OCI-LY3 (cell line): ENCODE measurements around the gene NOS1AP.

Experiments used
- H2AFZ ChIP-seq: fragments of 200-600, 300-600 bp; shearing (Covaris generic); 2 replicates; pipeline ENCODE4 v1.6.0; 2014; ENCODE audit warnings: antibody characterized with exemption, low read depth, low read length
- H3K27ac ChIP-seq: fragments of 200-600, 300-600 bp; sonication (generic); 2 replicates; pipeline ENCODE4 v1.5.1; 2014; ENCODE audit warnings: mild to moderate bottlenecking, low read length, moderate library complexity, mixed read lengths
- H3K27me3 ChIP-seq: fragments of 200-600, 300-600 bp; sonication (generic); 2 replicates; pipeline ENCODE4 v1.6.1; 2014; ENCODE audit warnings: low read depth, low read length, mixed read lengths
- H3K36me3 ChIP-seq: fragments of 200-600, 300-600 bp; sonication (generic); replicated peaks from 2 replicates; pipeline ENCODE3; 2014; ENCODE audit warnings: low read depth, low read length, mixed read lengths
- H3K4me1 ChIP-seq: fragments of 300-600, 200-600 bp; sonication (generic); 2 replicates; pipeline ENCODE4 v1.6.1; 2014; ENCODE audit warnings: low read length, mixed read lengths
- H3K4me2 ChIP-seq: fragments of 200-600, 300-600 bp; sonication (generic); 2 replicates; pipeline ENCODE4 v1.6.1; 2014; ENCODE audit warnings: low read length, mixed read lengths
- H3K4me3 ChIP-seq: fragments of 300-600, 200-600 bp; sonication (generic); 2 replicates; pipeline ENCODE4 v1.5.1; 2014; ENCODE audit warnings: antibody characterized with exemption, mild to moderate bottlenecking, low read length, moderate library complexity
- H3K79me2 ChIP-seq: fragments of 300-600, 200-600 bp; shearing (Covaris generic); 2 replicates; pipeline ENCODE4 v1.6.1; 2014; ENCODE audit warnings: mild to moderate bottlenecking, low read length, mixed read lengths
- H3K9ac ChIP-seq: fragments of 300-600, 200-600 bp; shearing (Covaris generic); 2 replicates; pipeline ENCODE4 v1.6.0; 2014; ENCODE audit warnings: mild to moderate bottlenecking, low read length, moderate library complexity
- H3K9me3 ChIP-seq: fragments of 200-600, 300-600 bp; shearing (Covaris generic); 2 replicates; pipeline ENCODE4 v1.6.1; 2014; ENCODE audit warnings: low read length, mixed read lengths; ENCODE audit not compliant: insufficient read depth
- H4K20me1 ChIP-seq: fragments of 200-600, 300-600 bp; sonication (generic); 2 replicates; pipeline ENCODE4 v1.6.1; 2016; ENCODE audit warnings: low read length, mixed read lengths; ENCODE audit not compliant: insufficient read depth
- CTCF ChIP-seq: fragments of 200-600, 300-600 bp; sonication (generic); IDR thresholded peaks from 2 replicates; pipeline ENCODE4 v1.5.1; 2014; ENCODE audit warnings: antibody characterized with exemption, low read length, low read depth
- EZH2phosphoT487 ChIP-seq: fragments of 200-600 bp; shearing (Covaris generic); IDR thresholded peaks from 2 replicates; pipeline ENCODE4 v1.6.1; 2018; ENCODE audit warnings: antibody characterized with exemption, mixed run types, low read depth

NOS1AP gene

GRCh38 chr1:162056043-162056442 lies 13.4 kb upstream of the NOS1AP start:
- Histone ChIP-seq H3K4me1 (no peaks in the 10 kb centered on the region), H3K4me2 (peak overlapping the region; percentile 59), H3K79me2 (no peaks in the 10 kb centered on the region), H3K27me3 (peaks cover 24% of the 10 kb centered on the region), H3K9me3 (no peaks in the 10 kb centered on the region), H3K4me3 (no peak overlapping the region), H4K20me1 (no peaks in the 10 kb centered on the region), H2AFZ (peak overlapping the region; percentile 64; the same call in 1 of the 2 replicates), H3K36me3 (no peaks in the 10 kb centered on the region), H3K9ac (no peak overlapping the region), H3K27ac (no peak overlapping the region)
- peak; percentile 97 for TF ChIP-seq CTCF
- no peak for TF ChIP-seq EZH2phosphoT487

- Histone ChIP-seq H3K4me3 (no peak overlapping the region), H2AFZ (0 out of 2 replicates have a peak overlapping the region, but pooled peaks have one; percentile 64), H4K20me1 (no peaks in the 10 kb centered on the region), H3K36me3 (no peaks in the 10 kb centered on the region), H3K79me2 (no peaks in the 10 kb centered on the region), H3K4me2 (no peak overlapping the region; the same call in 1 of the 2 replicates), H3K9ac (no peak overlapping the region), H3K27me3 (peaks cover 20% of the 10 kb centered on the region), H3K4me1 (no peaks in the 10 kb centered on the region), H3K27ac (no peak overlapping the region), H3K9me3 (no peaks in the 10 kb centered on the region)
- TF ChIP-seq CTCF (no peak), EZH2phosphoT487 (no peak)
These were observed 12.9 kb upstream of the NOS1AP start for GRCh38 chr1:162056579-162056978.

GRCh38 chr1:162059721-162060120 lies 9.8 kb upstream of the NOS1AP start:
- TF ChIP-seq EZH2phosphoT487 (no peak), CTCF (no peak)
- Histone ChIP-seq H3K79me2 (no peaks in the 10 kb centered on the region), H3K36me3 (no peaks in the 10 kb centered on the region), H3K4me3 (no peak overlapping the region), H3K27me3 (peaks cover 31% of the 10 kb centered on the region), H3K27ac (no peak overlapping the region), H3K9me3 (no peaks in the 10 kb centered on the region), H2AFZ (no peak overlapping the region), H3K4me2 (no peak overlapping the region), H4K20me1 (no peaks in the 10 kb centered on the region), H3K9ac (no peak overlapping the region), H3K4me1 (no peaks in the 10 kb centered on the region)

GRCh38 chr1:162060314-162060713 lies 9.2 kb upstream of the NOS1AP start:
- Histone ChIP-seq H3K4me1 (no peaks in the 10 kb centered on the region), H3K27me3 (peaks cover 36% of the 10 kb centered on the region), H2AFZ (no peak overlapping the region), H3K79me2 (no peaks in the 10 kb centered on the region), H3K4me3 (no peak overlapping the region), H3K9ac (no peak overlapping the region), H3K4me2 (no peak overlapping the region), H4K20me1 (no peaks in the 10 kb centered on the region), H3K27ac (no peak overlapping the region), H3K36me3 (no peaks in the 10 kb centered on the region), H3K9me3 (no peaks in the 10 kb centered on the region)
- TF ChIP-seq CTCF (no peak), EZH2phosphoT487 (no peak)
